Spleen (tissue), 11 donors: Measurements from ENCODE around the gene CRYAB. TPM values are rescaled to one million over a fixed set of nuclear protein-coding genes. Genes with fewer than 3 reads are reported as not detected.

ENCODE experiments used
- DNase-seq: peaks from one replicate; pipeline ENCODE4 v3.0.0-alpha.2; 2020
- H3K27ac ChIP-seq, 8 donors: fragments of 200-600 bp; sonication (generic) in 7 of 8; 1 replicate in 4 of 8; 2 replicates in 4 of 8; pipeline versions ENCODE4 v1.5.0 to v1.8.0; 2016 to 2021; ENCODE audit warnings: inconsistent platforms in 4 of 8, mild to moderate bottlenecking in 4 of 8, moderate library complexity in 1 of 8
- H3K27me3 ChIP-seq, 7 donors: fragments of 200-600 bp; sonication (generic) in 6 of 7; replicated peaks in 1 of 7; 1 replicate in 4 of 7; 2 replicates in 3 of 7; pipeline versions ENCODE4 v1.5.0 to v1.8.0; 2016 to 2021; ENCODE audit warnings: inconsistent platforms in 3 of 7, mild to moderate bottlenecking in 1 of 7
- H3K36me3 ChIP-seq, 6 donors: fragments of 200-600 bp; sonication (generic) in 5 of 6; 1 replicate in 4 of 6; 2 replicates in 2 of 6; pipeline versions ENCODE4 v1.5.0 to v1.8.0; 2016 to 2021; ENCODE audit warnings: inconsistent platforms in 2 of 6
- H3K4me1 ChIP-seq, 6 donors: fragments of 200-600 bp; sonication (generic) in 5 of 6; 1 replicate in 3 of 6; 2 replicates in 3 of 6; pipeline versions ENCODE4 v1.5.0 to v1.8.0; 2016 to 2021; ENCODE audit warnings: inconsistent platforms in 3 of 6
- H3K4me3 ChIP-seq, 8 donors: fragments of 200-600 bp; sonication (generic) in 7 of 8; 1 replicate in 4 of 8; 2 replicates in 4 of 8; pipeline versions ENCODE4 v1.5.0 to v1.8.0; 2016 to 2021; ENCODE audit warnings: inconsistent platforms in 4 of 8, mild to moderate bottlenecking in 4 of 8, moderate library complexity in 2 of 8
- H3K9me3 ChIP-seq, 8 donors: fragments of 200-600 bp; sonication (generic) in 7 of 8; 1 replicate in 4 of 8; 2 replicates in 4 of 8; pipeline versions ENCODE4 v1.5.0 to v1.8.0; 2016 to 2021; ENCODE audit warnings: inconsistent platforms in 4 of 8
- CTCF ChIP-seq, 11 experiments: fragments of 200-600 bp in 7 of 11; fragments of 450-650 bp in 4 of 11; sonication (generic) in 4 of 11; IDR thresholded peaks in 8 of 11; conservative IDR thresholded peaks in 3 of 11; 1 replicate in 7 of 11; 2 replicates in 4 of 11; pipeline versions ENCODE4 v1.4.0 to v1.8.0; 2016 to 2021; ENCODE audit warnings: antibody characterized with exemption in 11 of 11, inconsistent platforms in 4 of 11, mild to moderate bottlenecking in 1 of 11
- POLR2A ChIP-seq, 3 donors: fragments of 450-650 bp; IDR thresholded peaks; one replicate each; pipeline ENCODE4 v1.5.1; 2017; ENCODE audit warnings: antibody characterized with exemption in 3 of 3, mild to moderate bottlenecking in 1 of 3
- POLR2AphosphoS5 ChIP-seq, 3 donors: sonication (generic); formaldehyde crosslinking; IDR thresholded peaks; one replicate each; pipeline ENCODE4 v1.5.1; 2017; ENCODE audit warnings: antibody characterized with exemption in 3 of 3
- WGBS, 5 donors: extraction: QIAGEN DNeasy Blood & Tissue Kit in 3 of 5; methylation state at CpG; one replicate each; pipeline versions ENCODE4 v1.1.5 to v1.1.7; 2013 to 2018; 5-methylcytosine and 5-hydroxymethylcytosine counted together
- intact Hi-C: fragments of 100-400 bp; cut with DNase I; formaldehyde crosslinking; loops from one replicate; pipeline ENCODE4 v1.15.0; 2023; ENCODE audit warnings: low total_unique reads
- polyA plus RNA-seq, 3 donors: library from polyadenylated mRNA; stranded (reverse); fragments of 200-250 nt; gene quantifications; one replicate each; pipeline ENCODE4 v1.2.1, GENCODE V29; 2013
- total RNA-seq, 7 donors: library from RNA; depleted of rRNA in 3 of 7; stranded (reverse); fragments of >200 nt in 3 of 7; fragmentation: NEBNext Ultra II Directional in 4 of 7; extraction: Animal tissue kit (Norgen Biotek cat#: 25700) in 4 of 7; gene quantifications; one replicate each; pipeline versions ENCODE4 v1.1.0 to v1.2.1, GENCODE V29; 2016 to 2021
- donor health status: healthy with polysubstance abuse.
- donor health status: DM: no; HTN: no; CAD: no; lungs with moderate emphysema.
- donor health status: DM: no; HTN: no; CAD: no.
- donor health status: Bipolar disorder and iron deficiency.
- donor health status: healthy.
- donor health status: DM: no; HTN: no; CAD: no.
- donor health status: DM: yes; HTN: yes; CAD: no.

CRYAB gene
- total and polyA plus RNA-seq, 10 donors = 11.2 to 78.7 (median 53.8) TPM

GRCh38 chr11:111937844-111938243 is 26.3 kb upstream of the CRYAB start:
- Histone ChIP-seq H3K27ac (peak overlapping the region in 1 of 8 donors; percentile 32), H3K36me3 (no peaks in the 10 kb centered on the region), H3K9me3 (no peaks in the 10 kb centered on the region), H3K27me3 (peaks cover 0 to 4% (median 0%) of the 10 kb centered on the region in 7 donors), H3K4me1 (peaks cover 13 to 44% (median 37%) of the 10 kb centered on the region in 6 donors), H3K4me3 (peak overlapping the region in 2 of 8 donors; percentile 66 to 82)
- intact Hi-C loops = loop anchor here (10.0 kb wide), 1 partner anchor 47 kb away; no protein-coding TSS in a partner anchor
- no peak for DNase-seq
- WGBS, 5 donors = 63 to 76% (median 68%) methylated on average over 7 of the region's 7 CpGs
- TF ChIP-seq CTCF (IDR thresholded peaks at IDR 0.05 in 8 of 11, conservative IDR thresholded peaks at IDR 0.05 in 3 of 11) (no peak), POLR2A (IDR thresholded peaks at IDR 0.05) (no peak), POLR2AphosphoS5 (IDR thresholded peaks at IDR 0.05) (no peak)

- TF ChIP-seq CTCF (IDR thresholded peaks at IDR 0.05 in 8 of 11, conservative IDR thresholded peaks at IDR 0.05 in 3 of 11) = no peak
- no peak for TF ChIP-seq POLR2A (IDR thresholded peaks at IDR 0.05)
- TF ChIP-seq POLR2AphosphoS5 (IDR thresholded peaks at IDR 0.05) = no peak
- Histone ChIP-seq H3K27ac (peak overlapping the region in 3 of 8 donors; percentile 13 to 39 (median 32)), H3K27me3 (peaks cover 0 to 4% (median 0%) of the 10 kb centered on the region in 7 donors), H3K36me3 (no peaks in the 10 kb centered on the region), H3K4me1 (peaks cover 13 to 44% (median 37%) of the 10 kb centered on the region in 6 donors), H3K4me3 (peak overlapping the region; percentile 53 to 84 (median 71)), H3K9me3 (no peaks in the 10 kb centered on the region)
- DNase-seq = no peak
- 12 to 22% (median 21%) methylated on average over 6 to 9 of the region's 9 CpGs for WGBS, 5 donors
- intact Hi-C loops = loop anchor here (10.0 kb wide), 1 partner anchor 47 kb away; no protein-coding TSS in a partner anchor
Measured at GRCh38 chr11:111937461-111937769, 25.8 kb upstream of the CRYAB start.

- TF ChIP-seq POLR2A (IDR thresholded peaks at IDR 0.05) = no peak
- no peak for TF ChIP-seq CTCF (IDR thresholded peaks at IDR 0.05 in 8 of 11, conservative IDR thresholded peaks at IDR 0.05 in 3 of 11)
- TF ChIP-seq POLR2AphosphoS5 (IDR thresholded peaks at IDR 0.05) = no peak
- peaks cover 0 to 4% (median 0%) of the 10 kb centered on the region in 7 donors for H3K27me3 ChIP-seq
- intact Hi-C loops = loop anchor here (10.0 kb wide), 1 partner anchor 49 kb away; no protein-coding TSS in a partner anchor
- WGBS, 5 donors = 46 to 64% (median 52%) methylated on average over 3 of the region's 3 CpGs
- H3K4me3 ChIP-seq = peak overlapping the region in 5 of 8 donors; percentile 66 to 84 (median 81)
- DNase-seq = no peak
- no peaks in the 10 kb centered on the region for H3K9me3 ChIP-seq
- peaks cover 16 to 54% (median 44%) of the 10 kb centered on the region in 6 donors for H3K4me1 ChIP-seq
- no peak overlapping the region for H3K27ac ChIP-seq
- no peaks in the 10 kb centered on the region for H3K36me3 ChIP-seq
Measured at GRCh38 chr11:111936040-111936540, 24.5 kb upstream of the CRYAB start.

- H3K9me3 ChIP-seq = no peaks in the 10 kb centered on the region
- peaks cover 0 to 4% (median 0%) of the 10 kb centered on the region in 7 donors for H3K27me3 ChIP-seq
- DNase-seq = no peak
- H3K4me3 ChIP-seq = no peak overlapping the region
- peaks cover 16 to 54% (median 44%) of the 10 kb centered on the region in 6 donors for H3K4me1 ChIP-seq
- TF ChIP-seq CTCF (IDR thresholded peaks at IDR 0.05 in 8 of 11, conservative IDR thresholded peaks at IDR 0.05 in 3 of 11) (no peak), POLR2AphosphoS5 (IDR thresholded peaks at IDR 0.05) (peak in 1 of 3 donors; percentile 10), POLR2A (IDR thresholded peaks at IDR 0.05) (no peak)
- WGBS, 5 donors = 41 to 71% (median 49%) methylated on average over 4 of the region's 4 CpGs
- H3K27ac ChIP-seq = no peak overlapping the region
- intact Hi-C loops = loop anchor here (10.0 kb wide), 1 partner anchor 49 kb away; no protein-coding TSS in a partner anchor
- no peaks in the 10 kb centered on the region for H3K36me3 ChIP-seq
Measured at GRCh38 chr11:111935317-111936039, 23.9 kb upstream of the CRYAB start.
